PC-3 (cell line): ENCODE data around the gene RANBP10. TPM values are rescaled to one million over a fixed set of nuclear protein-coding genes. Genes with fewer than 3 reads are reported as not detected.
"Not testable (repeated sequence)": the region's sequence is repeated elsewhere in the genome, so short reads cannot be mapped to it uniquely, and the experiment has no call there.

Source experiments
- ATAC-seq: fragments of 200-7000 bp; cut with Tn5 transposase; 2 replicates; pipeline ENCODE4 v1.9.1; 2020; ENCODE audit warnings: mild to moderate bottlenecking, moderate library complexity
- BruUV-seq: library from RNA; stranded (reverse); fragments of 400-500 nt; replicated peaks from 2 replicates; lab custom pipeline; 2021; lab: Mats Ljungman, UMichigan
- CTCF ChIA-PET: fragments of 300-600 bp; sonication (Branson Sonifier 250); formaldehyde crosslinking; loops from one replicate; lab custom pipeline; 2022; ENCODE audit warnings: antibody characterized with exemption; lab: Charles Lee
- POLR2A ChIA-PET: fragments of 300-600 bp; sonication (Branson Sonifier 250); formaldehyde crosslinking; loops from one replicate; lab custom pipeline; 2022; ENCODE audit warnings: antibody characterized with exemption; ENCODE audit not compliant: unreplicated experiment; lab: Charles Lee
- DNase-seq: peaks from one replicate; pipeline ENCODE4 v3.0.0-alpha.2; 2015
- H2AFZ ChIP-seq: fragments of 300-600 bp; sonication (generic); 2 replicates; pipeline ENCODE4 v1.6.0; 2016; ENCODE audit warnings: antibody characterized with exemption, low read length
- H3F3A ChIP-seq: fragments of 300-600 bp; sonication (generic); one replicate; pipeline ENCODE4 v1.6.0; 2017; ENCODE audit warnings: antibody characterized with exemption, low read length, control low read depth, mild to moderate bottlenecking; ENCODE audit not compliant: unreplicated experiment
- H3K27ac ChIP-seq: fragments of 300-600 bp; sonication (generic); 2 replicates; pipeline ENCODE4 v1.5.1; 2016; ENCODE audit warnings: mild to moderate bottlenecking, low read length
- H3K27me3 ChIP-seq: fragments of 300-600 bp; sonication (generic); 2 replicates; pipeline ENCODE4 v1.6.1; 2016; ENCODE audit warnings: low read length, mixed read lengths
- H3K36me3 ChIP-seq: fragments of 300-600 bp; sonication (generic); 2 replicates; pipeline ENCODE4 v1.6.1; 2016; ENCODE audit warnings: low read depth, mixed run types, low read length, mixed read lengths
- H3K4me1 ChIP-seq: fragments of 300-600 bp; sonication (generic); 2 replicates; pipeline ENCODE4 v1.5.1; 2016; ENCODE audit warnings: low read length; ENCODE audit not compliant: insufficient read depth
- H3K4me2 ChIP-seq: fragments of 300-600 bp; sonication (generic); 2 replicates; pipeline ENCODE4 v1.6.0; 2016; ENCODE audit warnings: low read length
- H3K4me3 ChIP-seq: fragments of 300-600 bp; sonication (generic); 2 replicates; pipeline ENCODE4 v1.5.1; 2016; ENCODE audit warnings: mild to moderate bottlenecking, low read length, mixed read lengths
- H3K79me2 ChIP-seq: fragments of 300-600 bp; sonication (generic); 2 replicates; pipeline ENCODE4 v1.6.1; 2017; ENCODE audit warnings: low read length, mixed read lengths
- H3K9ac ChIP-seq: fragments of 300-600 bp; sonication (generic); 2 replicates; pipeline ENCODE4 v1.6.0; 2016; ENCODE audit warnings: mild to moderate bottlenecking, low read length
- H3K9me2 ChIP-seq: fragments of 300-600 bp; sonication (generic); replicated peaks from 2 replicates; pipeline ENCODE4 v1.6.1; 2016; ENCODE audit warnings: mixed run types, low read length, mixed read lengths
- H3K9me3 ChIP-seq: fragments of 300-600 bp; sonication (generic); 2 replicates; pipeline ENCODE4 v1.6.1; 2016; ENCODE audit warnings: low read length, mixed read lengths
- H4K20me1 ChIP-seq: fragments of 300-600 bp; sonication (generic); 2 replicates; pipeline ENCODE4 v1.6.1; 2016; ENCODE audit warnings: low read length, mixed read lengths
- CTCF ChIP-seq: fragments of 300-600 bp; sonication (generic); conservative IDR thresholded peaks from 2 replicates; pipeline ENCODE4 v1.5.1; 2017; ENCODE audit warnings: antibody characterized with exemption, low read depth, mild to moderate bottlenecking, low read length
- EZH2 ChIP-seq: fragments of 300-600 bp; sonication (generic); IDR thresholded peaks from one replicate; pipeline ENCODE4 v1.6.1; 2017; ENCODE audit warnings: antibody characterized with exemption, mild to moderate bottlenecking, low read length; ENCODE audit not compliant: unreplicated experiment
- EZH2phosphoT487 ChIP-seq: fragments of 300-600 bp; sonication (generic); IDR thresholded peaks from 2 replicates; pipeline ENCODE4 v1.6.1; 2018; ENCODE audit warnings: mild to moderate bottlenecking, antibody characterized with exemption, low read length, borderline replicate concordance
- intact Hi-C: fragments of 100-400 bp; cut with micrococcal nuclease; formaldehyde crosslinking; loops from 2 replicates; pipeline ENCODE4 v1.9.0; 2023
- total RNA-seq: library from RNA; depleted of rRNA; stranded (reverse); fragments of >200 nt; gene quantifications from 2 replicates; pipeline ENCODE4 v1.2.3, GENCODE V29; 2014

RANBP10 gene
- total RNA-seq, 1 experiment from 2014 or later: 5.5 TPM

DNA sequence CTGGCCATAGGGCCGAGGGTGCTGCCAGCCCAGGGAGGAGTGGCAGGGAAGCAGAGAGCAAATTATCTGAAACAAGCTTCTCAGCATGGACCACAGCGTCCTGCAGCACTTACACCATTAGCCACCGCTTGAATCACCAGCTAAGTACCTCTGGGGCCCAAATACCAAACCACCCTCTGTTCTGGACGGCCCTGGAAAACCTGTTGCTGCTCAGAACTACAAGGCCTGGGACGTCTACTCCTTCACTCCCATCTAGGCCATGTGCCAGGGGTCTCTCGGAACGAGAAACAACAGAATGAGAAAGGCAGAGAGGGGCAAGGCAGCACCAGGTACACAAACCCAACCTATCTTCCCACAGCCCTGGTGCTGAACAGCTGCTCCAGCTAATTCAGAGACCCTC is 47.4 kb downstream of the RANBP10 start:
- Histone ChIP-seq H3K4me1 (no peaks in the 10 kb centered on the region), H3F3A (no peaks in the 10 kb centered on the region), H3K9ac (no peak overlapping the region), H3K9me2 (no peaks in the 10 kb centered on the region), H3K4me3 (no peak overlapping the region), H3K79me2 (no peaks in the 10 kb centered on the region), H2AFZ (no peak overlapping the region), H3K36me3 (no peaks in the 10 kb centered on the region), H3K27ac (no peak overlapping the region), H3K27me3 (no peaks in the 10 kb centered on the region), H3K9me3 (no peaks in the 10 kb centered on the region), H4K20me1 (no peaks in the 10 kb centered on the region), H3K4me2 (no peak overlapping the region)
- TF ChIP-seq EZH2: no peak
- no peak for ATAC-seq
- CTCF ChIA-PET: no interaction called here
- BruUV-seq: no TSS peak
- no peak for DNase-seq
- POLR2A ChIA-PET: no interaction called here
- intact Hi-C loops: no loop called here

DNA sequence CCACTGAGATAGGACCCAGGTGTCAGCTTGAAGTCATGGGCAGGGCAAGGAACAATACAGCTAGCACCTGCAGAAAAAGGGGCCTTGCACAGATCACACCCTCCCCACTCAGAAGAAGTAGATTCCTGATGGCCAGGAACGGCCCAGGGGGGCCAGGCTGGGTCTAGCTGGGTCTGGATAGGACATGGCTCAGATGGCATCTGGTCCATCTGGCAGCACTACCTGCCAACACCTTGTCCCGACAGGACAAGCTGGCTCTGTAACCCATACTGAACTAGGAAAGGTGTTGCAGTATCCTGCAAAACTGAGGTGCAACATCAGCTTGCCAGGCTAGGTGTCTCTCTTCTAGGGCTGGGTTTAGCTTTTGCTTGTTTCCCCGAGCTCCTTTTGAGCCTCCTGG is 48.4 kb downstream of the RANBP10 start:
- Histone ChIP-seq H3K9ac (no peak overlapping the region), H3K36me3 (no peaks in the 10 kb centered on the region), H3K4me1 (no peaks in the 10 kb centered on the region), H3F3A (no peaks in the 10 kb centered on the region), H3K79me2 (no peaks in the 10 kb centered on the region), H3K9me3 (no peaks in the 10 kb centered on the region), H3K4me2 (no peak overlapping the region), H3K27me3 (no peaks in the 10 kb centered on the region), H4K20me1 (no peaks in the 10 kb centered on the region), H3K9me2 (no peaks in the 10 kb centered on the region), H3K27ac (no peak overlapping the region), H3K4me3 (no peak overlapping the region), H2AFZ (no peak overlapping the region)
- DNase-seq (no peak), ATAC-seq (no peak)
- ChIA-PET CTCF (no interaction called here), POLR2A (no interaction called here)
- intact Hi-C loops: no loop called here
- BruUV-seq: no TSS peak
- no peak for TF ChIP-seq EZH2phosphoT487
- no peak for TF ChIP-seq CTCF
- TF ChIP-seq EZH2: no peak

GRCh38 chr16:67752641-67753040 is 53.7 kb downstream of the RANBP10 start:
- ChIA-PET POLR2A (no interaction called here), CTCF (no interaction called here)
- no peak for ATAC-seq
- TF ChIP-seq EZH2: no peak
- no peak for TF ChIP-seq CTCF
- Histone ChIP-seq H3K79me2 (no peaks in the 10 kb centered on the region), H3K9me3 (no peaks in the 10 kb centered on the region), H2AFZ (no peak overlapping the region), H4K20me1 (no peaks in the 10 kb centered on the region), H3K36me3 (no peaks in the 10 kb centered on the region), H3F3A (no peaks in the 10 kb centered on the region), H3K27me3 (no peaks in the 10 kb centered on the region), H3K27ac (no peak overlapping the region), H3K4me2 (no peak overlapping the region), H3K9me2 (no peaks in the 10 kb centered on the region), H3K4me1 (no peaks in the 10 kb centered on the region), H3K9ac (no peak overlapping the region), H3K4me3 (no peak overlapping the region)
- no TSS peak for BruUV-seq
- intact Hi-C loops: no loop called here
- no peak for DNase-seq

GRCh38 chr16:67751331-67751730 is 55.0 kb downstream of the RANBP10 start:
- H3F3A ChIP-seq, intact Hi-C loops, DNase-seq, H3K27ac ChIP-seq, H4K20me1 ChIP-seq, H3K27me3 ChIP-seq, H3K4me1 ChIP-seq, H3K4me3 ChIP-seq, BruUV-seq, POLR2A ChIA-PET, ATAC-seq, H3K9me2 ChIP-seq, H2AFZ ChIP-seq, H3K79me2 ChIP-seq, H3K9me3 ChIP-seq, H3K36me3 ChIP-seq, CTCF ChIA-PET, H3K4me2 ChIP-seq, H3K9ac ChIP-seq: not testable (repeated sequence)
